Endothelial cell of umbilical vein (primary cell): ENCODE measurements around the gene SRCAP.

Experiments
- CTCF ChIP-seq, 2 donors: IDR thresholded peaks; 1 replicate in 1 of 2; 2 replicates in 1 of 2; pipeline ENCODE4 v1.5.1; 2011; ENCODE audit warnings: low read length in 2 of 2, mild to moderate bottlenecking in 2 of 2, moderate library complexity in 2 of 2, control low read depth in 1 of 2, inconsistent platforms in 1 of 2, low read depth in 1 of 2; ENCODE audit not compliant: insufficient read depth in 1 of 2; ENCODE audit errors: extremely low read depth in 1 of 2
- EZH2 ChIP-seq: IDR thresholded peaks from 2 replicates; pipeline ENCODE4 v1.6.1; 2012; ENCODE audit warnings: borderline replicate concordance, low read depth, mild to moderate bottlenecking, moderate library complexity, low read length, inconsistent platforms; ENCODE audit not compliant: severe bottlenecking
- FOS ChIP-seq: IDR thresholded peaks from 2 replicates; pipeline ENCODE4 v1.6.1; 2011; ENCODE audit warnings: mild to moderate bottlenecking, low read length, moderate library complexity, borderline replicate concordance; ENCODE audit not compliant: insufficient read depth
- POLR2A ChIP-seq: IDR thresholded peaks from 2 replicates; pipeline ENCODE4 v1.6.1; 2012; ENCODE audit warnings: low read depth, mild to moderate bottlenecking, control low read depth, low read length
- POLR2AphosphoS5 ChIP-seq: IDR thresholded peaks from 2 replicates; pipeline ENCODE4 v1.6.1; 2012; ENCODE audit warnings: low read depth, mild to moderate bottlenecking, control low read depth, low read length, moderate library complexity; ENCODE audit not compliant: insufficient read depth
- TF ChIP-seq, protein P1 (sequence below): IDR thresholded peaks from 2 replicates; pipeline ENCODE4 v1.6.1; 2011; ENCODE audit not compliant: insufficient read depth, insufficient read length

DNA sequence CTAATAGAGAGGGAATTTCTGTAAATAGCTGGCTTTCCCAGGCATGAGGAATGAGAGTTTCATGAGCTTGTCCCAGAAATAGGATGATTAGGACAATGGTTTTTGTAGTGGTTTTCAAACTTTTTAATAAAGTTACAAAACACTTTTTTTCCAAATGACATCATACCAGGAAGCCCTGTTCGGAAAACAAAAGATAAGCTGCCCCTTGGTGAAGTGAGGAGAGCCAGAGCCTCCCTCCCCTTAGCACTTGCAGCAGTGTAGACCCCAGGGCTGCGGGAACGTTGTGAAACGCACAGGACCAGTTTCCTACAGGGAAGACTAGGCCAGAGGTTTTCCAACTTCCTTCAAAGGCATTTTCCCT is 33.2 kb upstream of the SRCAP start:
- TF ChIP-seq CTCF (IDR thresholded peaks at IDR 0.05; ENCODE audit: extremely low read depth in 1 of 2, insufficient read depth in 1 of 2, low read depth in 1 of 2, low read length in 2 of 2) (no peak), POLR2AphosphoS5 (no peak), EZH2 (no peak), POLR2A (no peak), FOS (no peak)
- TF ChIP-seq, protein P1, sequence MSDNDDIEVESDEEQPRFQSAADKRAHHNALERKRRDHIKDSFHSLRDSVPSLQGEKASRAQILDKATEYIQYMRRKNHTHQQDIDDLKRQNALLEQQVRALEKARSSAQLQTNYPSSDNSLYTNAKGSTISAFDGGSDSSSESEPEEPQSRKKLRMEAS = no peak
